Measurements from ENCODE around the gene PEX5.
A peak's percentile ranks its signal among the peaks of the same experiment; 100 is the strongest.
"Not testable (repeated sequence)": the region's sequence is repeated elsewhere in the genome, so short reads cannot be mapped to it uniquely, and the experiment has no call there.

The PEX5 gene

DNA sequence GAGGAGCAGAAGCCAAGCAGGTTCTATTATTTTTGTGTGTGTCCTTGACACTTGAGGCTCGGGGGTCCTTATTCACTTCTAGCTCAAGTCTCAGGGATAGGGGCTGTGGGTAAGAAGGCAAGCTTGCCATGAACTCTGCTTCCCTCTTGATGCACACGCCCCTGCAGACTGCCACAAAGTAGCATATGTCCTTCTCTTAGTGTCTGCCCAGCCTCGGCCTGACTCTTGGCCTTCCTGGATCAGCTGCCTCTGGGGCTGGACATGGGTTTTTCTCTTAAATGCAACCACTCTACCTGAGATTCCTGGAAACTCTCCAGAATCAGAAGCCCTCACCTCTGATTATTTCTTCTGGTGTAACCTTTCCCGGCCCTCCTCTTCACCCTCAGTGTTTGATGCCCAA is 28.2 kb upstream of the PEX5 start:
- FAIRE-seq: no peak

DNA sequence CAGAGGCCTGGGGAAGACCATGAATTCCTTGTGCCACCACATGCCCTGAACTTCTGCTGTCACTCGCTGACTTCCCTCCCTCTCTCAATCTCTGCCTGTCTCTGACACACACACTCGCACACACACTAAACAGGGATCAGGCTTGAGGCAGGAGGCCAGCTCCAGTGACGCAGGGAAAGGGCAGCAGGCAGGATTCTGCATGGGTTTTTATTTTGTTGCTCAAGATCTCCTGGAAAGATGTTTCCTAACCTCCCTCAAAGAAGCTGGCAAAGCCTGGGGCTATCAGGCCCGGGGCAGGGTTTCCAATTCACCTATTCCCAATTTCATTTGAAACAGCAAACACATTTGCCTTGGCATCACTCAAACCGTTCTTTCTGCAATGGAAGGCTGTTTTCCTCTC is 27.7 kb upstream of the PEX5 start:
- no peak for FAIRE-seq

DNA sequence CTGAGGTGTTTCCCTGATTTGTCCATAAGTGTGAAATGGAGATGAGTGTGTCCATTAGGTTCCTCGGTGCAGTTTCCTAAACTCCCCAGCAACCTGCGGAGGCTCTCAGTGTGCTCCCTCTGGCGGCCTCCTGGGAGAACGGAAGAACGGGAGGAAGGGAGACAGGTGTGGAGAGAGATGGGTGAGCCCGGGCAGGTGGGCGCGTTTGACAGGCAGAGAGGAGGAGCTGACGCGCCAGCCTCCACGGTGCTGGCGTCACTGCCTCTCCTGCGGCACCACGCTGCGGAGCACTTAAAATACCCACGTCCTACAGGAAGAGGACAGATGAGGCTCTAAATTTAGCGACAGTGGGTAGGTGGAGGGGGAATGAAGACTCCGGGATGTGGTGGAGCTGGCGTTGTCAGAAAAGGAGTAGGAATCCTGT is 26.8 kb upstream of the PEX5 start:
- no peak for FAIRE-seq

- no peak for FAIRE-seq
These were observed 19.5 kb upstream of the PEX5 start for GRCh38 chr12:7169951-7170350.

DNA sequence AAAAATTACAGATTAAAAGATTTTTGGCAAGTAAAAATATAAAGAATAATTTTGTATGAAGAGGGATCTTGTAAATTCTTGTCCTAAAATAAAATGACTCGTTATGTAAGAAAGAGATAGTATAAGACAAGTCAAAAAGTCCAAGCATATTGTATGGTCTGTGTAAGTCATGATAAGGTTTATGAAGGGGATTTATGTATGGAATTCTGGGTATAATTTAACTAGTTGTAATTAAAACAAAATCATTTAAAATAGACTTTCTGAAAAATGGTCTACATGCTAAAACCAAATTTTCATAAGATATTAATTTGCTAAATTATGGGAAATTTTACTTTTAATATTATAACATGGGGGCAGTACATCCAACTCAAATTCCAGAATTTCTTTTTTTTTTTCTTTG is 17.6 kb upstream of the PEX5 start:
- FAIRE-seq: peak; percentile 89

- FAIRE-seq: no peak
These were observed 14.0 kb upstream of the PEX5 start for GRCh38 chr12:7175493-7175892.

GRCh38 chr12:7176595-7176994 is 12.9 kb upstream of the PEX5 start:
- no peak for FAIRE-seq

DNA sequence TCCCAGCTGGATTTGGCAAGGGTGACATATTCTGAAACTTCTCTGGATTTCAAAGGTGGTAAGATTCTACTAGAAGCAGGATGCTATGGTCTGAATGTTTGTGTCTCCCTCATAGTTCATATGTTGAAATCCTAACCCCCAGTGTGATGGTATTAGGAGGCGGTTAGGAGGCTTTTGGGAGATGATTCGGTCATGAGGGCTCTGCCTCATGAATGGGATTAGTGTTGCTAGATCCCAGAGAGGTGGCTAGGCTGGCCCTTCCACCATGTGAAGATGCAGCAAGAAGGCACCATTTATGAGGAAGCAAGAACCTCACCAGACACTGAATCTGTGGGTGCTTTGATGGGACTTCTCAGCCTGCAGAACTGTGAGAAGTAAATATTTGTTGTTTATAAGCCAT is 11.0 kb upstream of the PEX5 start:
- FAIRE-seq: no peak

GRCh38 chr12:7180685-7181084 is 8.8 kb upstream of the PEX5 start:
- no peak for FAIRE-seq

- not testable (repeated sequence) for FAIRE-seq
These were observed 3.4 kb upstream of the PEX5 start for GRCh38 chr12:7186058-7186457.

DNA sequence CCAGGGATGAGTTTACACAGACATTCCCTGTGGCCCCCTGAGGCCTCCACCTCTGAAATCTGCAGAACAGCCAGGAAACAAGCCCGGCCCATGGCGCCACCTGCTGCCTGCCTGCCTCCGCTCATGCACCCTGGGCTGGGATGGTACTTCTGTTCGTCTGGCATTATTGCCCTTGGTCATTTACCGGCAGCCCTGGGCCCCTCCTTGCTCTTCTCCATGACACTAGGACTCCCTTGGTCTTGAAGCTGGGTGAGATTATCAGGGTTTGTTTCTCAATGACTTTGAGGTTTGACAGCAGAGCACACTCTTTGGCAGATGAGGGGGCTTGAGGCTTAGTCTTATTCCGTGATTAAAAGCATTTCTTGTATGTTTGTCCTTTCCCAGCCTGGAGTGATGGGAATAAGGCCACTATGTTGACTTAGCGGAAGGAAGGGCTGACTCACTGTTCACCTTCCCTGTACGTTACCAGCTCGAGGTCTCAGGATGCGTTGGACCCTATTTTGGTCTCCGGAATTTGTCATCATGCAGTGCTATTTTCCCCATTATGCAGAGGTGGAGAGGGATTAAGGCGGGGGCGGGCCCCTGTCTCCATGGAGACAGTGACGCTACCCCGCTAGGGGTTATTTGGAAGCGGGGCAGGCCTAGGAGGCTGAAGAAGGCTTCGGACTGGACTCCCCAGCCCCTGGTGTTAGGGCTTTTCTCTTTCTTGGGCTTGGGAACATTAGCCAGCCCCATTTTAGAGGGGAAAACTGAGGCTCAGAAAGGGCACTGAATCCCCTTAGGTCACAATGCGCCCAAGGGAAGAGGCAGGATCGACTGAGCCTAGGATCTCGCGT is 706 bp upstream of the PEX5 start:
- no peak for FAIRE-seq

DNA sequence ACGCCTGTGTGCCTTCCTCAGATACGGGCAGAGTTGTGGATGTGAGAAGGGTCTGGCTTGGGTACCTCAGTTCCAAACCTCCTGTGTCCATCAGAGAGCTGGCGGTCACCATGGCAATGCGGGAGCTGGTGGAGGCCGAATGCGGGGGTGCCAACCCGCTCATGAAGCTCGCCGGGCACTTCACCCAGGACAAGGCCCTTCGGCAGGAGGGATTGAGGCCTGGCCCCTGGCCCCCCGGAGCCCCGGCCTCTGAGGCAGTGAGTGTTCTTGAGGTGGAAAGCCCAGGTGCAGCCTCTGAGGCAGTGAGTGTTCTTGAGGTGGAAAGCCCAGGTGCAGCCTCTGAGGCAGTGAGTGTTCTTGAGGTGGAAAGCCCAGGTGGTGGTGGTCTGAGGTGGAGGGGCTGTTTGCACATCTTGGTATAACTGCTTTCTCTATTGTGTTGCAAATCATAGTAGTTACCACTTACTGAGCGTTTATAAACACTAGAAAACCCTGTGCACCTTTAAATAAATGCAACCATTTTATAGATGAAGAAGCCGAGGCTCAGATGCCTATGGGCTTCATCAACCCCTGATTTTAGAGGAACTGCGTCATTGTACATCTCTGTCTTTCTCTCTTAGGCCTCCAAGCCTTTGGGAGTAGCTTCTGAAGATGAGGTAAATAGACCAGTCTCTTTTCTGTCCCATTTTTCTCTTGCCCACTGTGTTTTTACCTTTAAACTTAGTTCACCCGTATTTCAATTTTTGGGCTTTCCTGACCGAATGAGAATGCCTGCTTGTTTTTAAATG is 976 bp downstream of the PEX5 start:
- FAIRE-seq: no peak

DNA sequence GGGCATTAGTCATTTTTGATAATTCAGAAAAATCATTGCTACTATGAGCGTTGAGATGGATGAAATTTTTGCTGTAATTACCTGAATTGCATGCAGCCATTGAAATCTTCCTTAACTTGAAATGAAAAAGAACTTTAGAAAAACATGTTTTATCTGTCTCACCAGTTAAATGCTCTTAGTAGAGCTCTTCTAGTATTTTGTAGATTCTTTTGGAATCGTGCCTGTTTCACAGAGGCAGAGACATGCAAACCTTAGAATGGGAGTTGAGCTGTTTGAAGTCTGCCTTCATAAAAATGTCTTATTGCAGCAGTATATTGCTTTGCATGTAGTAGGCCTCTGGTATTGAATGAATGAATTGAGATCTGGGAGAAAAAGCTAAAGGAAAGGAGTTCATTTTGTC is 4.2 kb downstream of the PEX5 start:
- FAIRE-seq: no peak

DNA sequence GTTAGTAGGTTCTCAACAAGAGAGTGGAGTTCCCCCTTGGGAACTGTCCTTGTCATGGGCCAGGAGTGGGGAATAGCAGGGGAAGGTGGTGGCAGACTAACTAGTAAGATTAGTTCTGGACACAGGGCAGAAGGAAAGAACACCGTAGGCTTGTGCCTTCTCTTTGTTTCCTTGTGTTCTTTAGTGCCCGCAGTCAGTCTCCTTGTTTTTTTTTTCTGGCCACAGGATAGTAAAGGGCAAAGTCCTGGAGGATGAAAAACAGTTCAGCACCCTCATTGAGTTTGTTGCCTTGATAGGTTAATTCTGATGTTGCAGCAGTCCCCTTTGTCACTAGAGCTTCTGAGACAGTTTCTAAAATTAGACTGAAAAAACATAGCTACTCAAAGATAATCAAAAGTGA is 8.4 kb downstream of the PEX5 start:
- FAIRE-seq: no peak

DNA sequence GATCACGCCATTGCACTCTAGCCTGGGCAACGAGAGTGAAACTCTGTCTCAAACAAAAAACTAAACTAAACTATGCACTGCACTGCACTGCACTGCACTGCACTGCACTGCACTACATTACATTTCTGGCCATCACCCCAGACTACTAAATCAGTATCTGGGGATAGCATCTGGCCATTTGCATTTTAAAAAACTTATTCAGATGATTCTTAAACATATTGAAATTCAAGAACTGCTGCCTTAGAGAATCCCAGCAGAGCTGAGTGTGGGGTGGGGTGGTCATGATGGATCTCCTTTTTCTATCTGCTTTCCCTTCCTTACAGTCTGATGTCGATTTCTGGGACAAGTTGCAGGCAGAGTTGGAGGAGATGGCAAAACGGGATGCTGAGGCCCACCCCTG is 13.6 kb downstream of the PEX5 start:
- no peak for FAIRE-seq

DNA sequence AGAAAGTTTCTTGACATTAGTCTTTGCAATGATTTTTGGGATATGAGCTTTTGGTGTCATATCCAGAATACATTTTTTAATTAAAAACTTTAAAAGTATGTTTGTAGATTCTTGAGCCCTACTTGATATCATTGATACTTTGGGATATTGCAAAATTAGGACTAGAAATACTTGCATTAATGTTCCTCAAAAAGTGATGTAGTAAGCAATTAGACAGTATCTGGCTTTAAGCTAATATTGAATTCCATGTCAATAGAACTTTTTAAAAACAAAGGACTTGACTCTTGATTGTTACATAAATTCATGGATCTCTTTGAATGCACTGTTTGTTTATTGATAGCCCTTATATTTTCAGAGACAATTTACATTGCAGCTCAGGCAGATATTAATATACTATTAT is 15.6 kb downstream of the PEX5 start:
- no peak for FAIRE-seq

DNA sequence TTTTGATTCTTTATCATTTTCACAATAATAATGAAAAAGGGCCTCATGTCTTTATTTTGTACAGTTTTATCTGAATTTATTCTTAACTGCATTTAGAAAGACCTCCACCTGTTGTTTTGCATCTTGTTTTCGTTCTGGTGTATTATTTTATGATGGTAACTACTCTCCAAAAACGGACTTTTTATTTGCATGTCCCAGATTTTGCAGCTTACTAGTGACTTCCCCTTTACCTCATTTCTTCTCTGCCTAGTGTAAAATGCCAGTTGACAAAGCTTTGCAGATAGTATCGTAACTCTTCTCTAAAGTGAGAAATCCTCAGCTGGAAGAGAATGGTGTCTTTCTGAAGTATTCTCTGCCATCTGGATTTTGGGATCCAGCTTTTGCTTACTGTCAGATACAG is 17.2 kb downstream of the PEX5 start:
- FAIRE-seq: no peak

DNA sequence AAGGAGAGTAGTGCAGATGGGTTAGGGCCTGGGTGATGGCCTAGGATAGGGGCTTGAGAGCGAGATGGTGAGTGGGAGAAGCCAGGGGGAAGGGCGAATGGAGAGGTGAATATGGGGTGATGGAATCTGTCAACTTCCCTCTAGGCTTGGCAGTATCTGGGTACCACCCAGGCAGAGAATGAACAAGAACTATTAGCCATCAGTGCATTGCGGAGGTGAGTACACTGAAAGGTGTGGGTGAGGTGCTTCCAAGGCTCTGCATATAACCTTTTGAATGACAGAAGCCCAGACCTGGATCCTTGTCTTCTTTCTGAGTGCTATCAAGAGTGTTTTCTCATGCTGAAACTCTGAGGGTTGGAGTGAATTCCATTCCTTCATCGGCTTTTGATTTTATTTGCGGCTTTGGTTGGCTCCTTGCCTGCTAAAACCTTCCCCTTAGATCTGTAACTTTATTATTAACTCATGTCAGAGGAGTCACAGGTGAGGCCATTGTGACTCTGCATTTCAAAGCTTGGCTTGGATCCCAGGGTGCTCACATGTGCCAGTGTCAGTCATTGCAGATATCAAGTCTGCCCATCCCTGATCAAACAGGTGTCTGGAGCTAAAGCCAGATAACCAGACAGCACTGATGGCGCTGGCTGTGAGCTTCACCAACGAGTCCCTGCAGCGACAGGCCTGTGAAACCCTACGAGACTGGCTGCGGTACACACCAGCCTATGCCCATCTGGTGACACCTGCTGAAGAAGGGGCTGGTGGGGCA is 18.6 kb downstream of the PEX5 start:
- FAIRE-seq: no peak

- FAIRE-seq: no peak
These were observed 20.5 kb downstream of the PEX5 start for GRCh38 chr12:7209958-7210357.

- FAIRE-seq: no peak
These were observed 21.2 kb downstream of the PEX5 start for GRCh38 chr12:7210642-7211151.

- no peak for FAIRE-seq
These were observed 23.2 kb downstream of the PEX5 start for GRCh38 chr12:7212678-7213077.

- not testable (repeated sequence) for FAIRE-seq
These were observed 24.3 kb downstream of the PEX5 start for GRCh38 chr12:7213745-7214144.

DNA sequence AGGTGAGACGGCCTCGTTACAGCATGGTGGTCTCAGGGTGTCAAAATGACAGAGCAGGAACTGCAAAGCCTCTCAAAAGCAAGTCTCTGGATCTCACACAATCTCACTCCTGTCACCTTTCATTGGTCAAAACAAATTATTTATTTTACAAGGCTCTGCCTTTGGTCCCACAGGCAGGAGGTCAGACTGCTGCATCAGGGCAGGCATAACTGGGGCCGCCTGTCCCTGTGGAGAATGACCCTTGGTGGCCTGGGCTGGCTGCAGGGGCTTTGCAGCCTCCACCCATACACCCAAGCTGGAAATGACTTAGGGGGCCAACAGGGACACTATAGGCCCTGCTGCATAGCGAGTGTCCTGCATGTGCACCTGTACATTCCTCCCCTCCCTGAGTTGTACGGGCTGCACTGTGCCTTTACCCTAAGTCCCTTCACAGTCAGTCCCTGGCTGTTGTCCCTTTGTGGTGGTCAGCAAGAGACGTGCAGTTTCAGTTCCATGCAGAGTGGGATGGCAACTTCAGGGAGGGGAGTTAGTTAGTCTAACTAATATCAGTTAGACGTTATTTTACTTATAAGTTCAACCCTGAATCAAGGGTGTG is 28.1 kb downstream of the PEX5 start:
- FAIRE-seq: no peak
